HG03521 (cell line): Measurements from ENCODE around the gene PGBD4.
"Not testable (repeated sequence)": the region's sequence is repeated elsewhere in the genome, so short reads cannot be mapped to it uniquely, and the experiment has no call there.

ENCODE experiments used
- ATAC-seq: cut with Tn5 transposase; IDR thresholded peaks from one replicate; pipeline ENCODE4 v1.9.1; 2021; ENCODE audit warnings: mild to moderate bottlenecking, moderate library complexity; ENCODE audit not compliant: unreplicated experiment

The PGBD4 gene

GRCh38 chr15:34111488-34111887 lies 9.6 kb downstream of the PGBD4 start:
- no peak for ATAC-seq

GRCh38 chr15:34114215-34114614 lies 12.3 kb downstream of the PGBD4 start:
- no peak for ATAC-seq

GRCh38 chr15:34114739-34115138 lies 12.9 kb downstream of the PGBD4 start:
- ATAC-seq: no peak

- no peak for ATAC-seq
These were observed 14.7 kb downstream of the PGBD4 start for GRCh38 chr15:34116620-34117019.

- ATAC-seq: no peak
These were observed 17.4 kb downstream of the PGBD4 start for GRCh38 chr15:34119291-34119690.

- not testable (repeated sequence) for ATAC-seq
These were observed 18.5 kb downstream of the PGBD4 start for GRCh38 chr15:34120420-34120819.

- ATAC-seq: not testable (repeated sequence)
These were observed 19.9 kb downstream of the PGBD4 start for GRCh38 chr15:34121786-34122185.

GRCh38 chr15:34122771-34123183 lies 20.9 kb downstream of the PGBD4 start:
- ATAC-seq: no peak

- ATAC-seq: no peak
These were observed 22.8 kb downstream of the PGBD4 start for GRCh38 chr15:34124651-34125050.

GRCh38 chr15:34125945-34126344 lies 24.1 kb downstream of the PGBD4 start:
- no peak for ATAC-seq

GRCh38 chr15:34126522-34126921 lies 24.6 kb downstream of the PGBD4 start:
- ATAC-seq: no peak

GRCh38 chr15:34128898-34129297 lies 27.0 kb downstream of the PGBD4 start:
- ATAC-seq: no peak

- no peak for ATAC-seq
These were observed 31.0 kb downstream of the PGBD4 start for GRCh38 chr15:34132881-34133280.

- ATAC-seq: no peak
These were observed 31.6 kb downstream of the PGBD4 start for GRCh38 chr15:34133511-34133910.

GRCh38 chr15:34147371-34148140 lies 45.7 kb downstream of the PGBD4 start:
- ATAC-seq: no peak

- ATAC-seq: no peak
These were observed 52.9 kb downstream of the PGBD4 start for GRCh38 chr15:34154725-34155204.

- ATAC-seq: no peak
These were observed 54.0 kb downstream of the PGBD4 start for GRCh38 chr15:34155859-34156258.
